ENCODE results near the gene BCL11B.

BCL11B gene

DNA sequence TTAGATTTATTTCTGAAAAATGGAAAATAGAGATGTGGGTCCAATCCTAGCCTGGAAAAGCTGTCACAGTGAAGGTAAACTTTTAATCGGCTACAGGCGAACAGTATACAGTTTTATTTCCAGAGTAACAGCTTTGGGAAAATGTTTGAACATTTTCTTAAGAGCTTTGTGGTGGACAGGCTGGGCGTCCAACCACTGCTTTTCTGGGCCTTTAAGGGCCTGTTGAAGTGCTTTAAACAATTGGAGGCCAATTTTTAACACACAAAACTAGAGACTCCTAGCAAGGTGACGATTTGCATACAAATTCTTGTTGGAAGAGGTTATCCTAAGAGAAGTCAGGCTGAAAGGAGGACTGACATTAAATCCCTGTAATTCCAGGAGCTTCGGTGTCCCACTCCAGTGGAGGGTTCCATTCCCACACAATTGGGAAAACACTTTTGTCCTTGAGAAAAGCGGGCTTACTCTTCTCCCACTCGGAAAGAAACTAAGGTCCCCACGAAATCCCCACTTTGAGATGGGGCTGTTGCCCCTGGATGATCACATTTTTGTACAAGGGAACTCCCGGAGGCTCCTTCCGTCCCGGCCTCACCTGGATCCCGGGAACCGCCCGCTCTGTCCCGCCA lies 26.9 kb downstream of the BCL11B start:
- TF ChIP-seq YY1 (IDR thresholded peaks at IDR 0.05; ENCODE audit: low read depth) (no peak), RAD21 (IDR thresholded peaks at IDR 0.05; ENCODE audit: low read depth) (no peak)

DNA sequence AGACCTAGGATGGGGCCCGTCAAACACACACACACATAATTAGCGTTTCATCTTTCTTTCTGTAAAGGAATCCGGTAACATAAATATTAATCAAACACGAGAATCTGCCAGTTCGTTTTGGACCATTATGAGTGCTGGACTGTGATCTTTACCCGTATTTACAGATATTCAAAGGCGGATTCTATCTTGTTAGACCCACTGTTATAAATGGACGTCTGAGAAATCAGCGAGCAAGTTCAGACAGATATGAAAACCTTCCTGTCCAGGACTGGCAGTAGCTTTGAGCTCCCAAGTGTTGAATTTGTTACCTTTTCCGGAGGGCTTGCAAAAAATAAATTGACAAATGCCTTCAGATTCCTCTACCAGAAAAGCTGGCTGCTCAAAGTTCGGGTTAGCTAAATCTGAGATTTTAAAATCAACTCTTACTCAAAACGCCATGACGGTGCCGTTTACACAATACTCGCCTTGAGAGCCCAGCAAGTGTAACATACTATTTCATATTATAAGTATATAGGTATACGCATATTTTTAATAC lies 27.6 kb downstream of the BCL11B start:
- TF ChIP-seq EP300 (IDR thresholded peaks at IDR 0.05; ENCODE audit: borderline replicate concordance) (no peak), TCF12 (IDR thresholded peaks at IDR 0.05; ENCODE audit: low read depth) (no peak), TEAD4 (IDR thresholded peaks at IDR 0.05) (no peak)
- TF ChIP-seq, protein P1, sequence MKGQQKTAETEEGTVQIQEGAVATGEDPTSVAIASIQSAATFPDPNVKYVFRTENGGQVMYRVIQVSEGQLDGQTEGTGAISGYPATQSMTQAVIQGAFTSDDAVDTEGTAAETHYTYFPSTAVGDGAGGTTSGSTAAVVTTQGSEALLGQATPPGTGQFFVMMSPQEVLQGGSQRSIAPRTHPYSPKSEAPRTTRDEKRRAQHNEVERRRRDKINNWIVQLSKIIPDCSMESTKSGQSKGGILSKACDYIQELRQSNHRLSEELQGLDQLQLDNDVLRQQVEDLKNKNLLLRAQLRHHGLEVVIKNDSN (IDR thresholded peaks at IDR 0.05), result no peak

DNA sequence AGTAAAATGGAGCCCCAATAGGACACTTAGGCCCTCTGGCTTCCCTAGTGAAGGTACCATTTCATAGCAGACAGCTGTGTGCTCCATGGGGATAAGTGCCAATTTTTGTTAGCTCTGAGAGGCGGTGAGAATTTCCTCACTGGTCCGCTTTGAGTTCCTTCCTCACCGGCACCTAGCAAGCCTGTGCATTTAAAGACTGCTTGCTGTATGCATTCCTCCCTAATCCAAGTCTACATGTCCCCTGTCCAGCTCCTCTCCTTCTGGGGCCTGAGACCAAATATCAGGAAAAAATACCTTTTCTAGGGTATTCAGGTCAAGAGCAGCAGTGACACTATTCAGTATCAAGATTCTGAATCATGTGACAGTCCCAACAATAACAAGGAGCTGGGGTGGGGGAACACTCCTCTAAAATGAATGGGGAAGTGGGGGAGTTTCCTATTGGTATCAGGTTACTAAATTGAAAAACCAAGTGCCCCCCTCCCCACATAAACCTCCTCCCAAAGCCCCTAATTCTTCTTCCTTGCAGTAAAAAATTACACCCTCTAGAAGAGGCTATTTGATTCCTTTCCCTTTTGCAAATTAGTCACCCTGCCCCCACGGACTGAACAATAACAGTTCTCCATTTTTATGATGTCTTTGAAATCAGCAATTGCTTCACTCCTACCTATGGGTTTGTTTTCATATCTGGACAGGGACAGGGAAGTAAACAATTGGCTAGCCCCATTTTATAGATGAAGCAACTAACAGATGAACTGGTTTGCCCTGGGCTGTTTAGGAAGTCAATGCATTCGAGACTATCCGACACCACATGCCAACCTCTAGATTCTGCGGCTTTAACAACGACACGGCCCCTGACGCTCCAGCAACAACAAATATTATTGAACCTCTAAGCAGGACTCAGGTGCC lies 28.9 kb downstream of the BCL11B start:
- TF ChIP-seq FOXM1 (IDR thresholded peaks at IDR 0.05; ENCODE audit: borderline replicate concordance, low read depth), result no peak

DNA sequence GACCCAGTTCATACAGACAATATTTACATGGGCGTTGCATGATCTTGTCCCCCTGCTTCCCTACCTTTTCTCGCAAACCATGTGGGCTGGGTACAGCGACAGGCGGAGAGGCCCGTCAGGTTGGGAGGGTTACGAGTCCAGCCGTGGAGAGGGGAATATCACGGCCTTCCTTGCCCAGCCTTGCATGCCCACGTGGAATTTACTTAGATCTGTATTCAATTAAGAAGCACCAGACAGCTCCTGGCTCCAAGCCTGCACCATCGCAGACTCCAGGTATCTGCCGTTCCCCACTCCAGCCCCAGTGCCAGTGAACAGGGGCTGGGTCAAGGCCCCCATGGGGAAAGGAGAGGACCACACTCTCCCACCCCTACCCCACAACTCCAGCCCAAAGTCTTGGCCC lies 29.8 kb downstream of the BCL11B start:
- TF ChIP-seq EP300 (IDR thresholded peaks at IDR 0.05; ENCODE audit: borderline replicate concordance), result no peak
- TF ChIP-seq CREB1 (IDR thresholded peaks at IDR 0.05; ENCODE audit: low read depth), result no peak
- TF ChIP-seq, protein P2, sequence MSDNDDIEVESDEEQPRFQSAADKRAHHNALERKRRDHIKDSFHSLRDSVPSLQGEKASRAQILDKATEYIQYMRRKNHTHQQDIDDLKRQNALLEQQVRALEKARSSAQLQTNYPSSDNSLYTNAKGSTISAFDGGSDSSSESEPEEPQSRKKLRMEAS (IDR thresholded peaks at IDR 0.05), result no peak
- no peak for TF ChIP-seq YY1 (IDR thresholded peaks at IDR 0.05; ENCODE audit: low read depth)
- TF ChIP-seq EGR1 (IDR thresholded peaks at IDR 0.05), result no peak
- no peak for TF ChIP-seq CEBPB (IDR thresholded peaks at IDR 0.05)
- no peak for TF ChIP-seq RAD21 (IDR thresholded peaks at IDR 0.05; ENCODE audit: low read depth)
- TF ChIP-seq TCF12 (IDR thresholded peaks at IDR 0.05; ENCODE audit: low read depth), result no peak
- no peak for TF ChIP-seq TAF1 (IDR thresholded peaks at IDR 0.05; ENCODE audit: low read depth)
- no peak for TF ChIP-seq TEAD4 (IDR thresholded peaks at IDR 0.05)
- TF ChIP-seq NFIC (IDR thresholded peaks at IDR 0.05), result no peak
- TF ChIP-seq, protein P3, sequence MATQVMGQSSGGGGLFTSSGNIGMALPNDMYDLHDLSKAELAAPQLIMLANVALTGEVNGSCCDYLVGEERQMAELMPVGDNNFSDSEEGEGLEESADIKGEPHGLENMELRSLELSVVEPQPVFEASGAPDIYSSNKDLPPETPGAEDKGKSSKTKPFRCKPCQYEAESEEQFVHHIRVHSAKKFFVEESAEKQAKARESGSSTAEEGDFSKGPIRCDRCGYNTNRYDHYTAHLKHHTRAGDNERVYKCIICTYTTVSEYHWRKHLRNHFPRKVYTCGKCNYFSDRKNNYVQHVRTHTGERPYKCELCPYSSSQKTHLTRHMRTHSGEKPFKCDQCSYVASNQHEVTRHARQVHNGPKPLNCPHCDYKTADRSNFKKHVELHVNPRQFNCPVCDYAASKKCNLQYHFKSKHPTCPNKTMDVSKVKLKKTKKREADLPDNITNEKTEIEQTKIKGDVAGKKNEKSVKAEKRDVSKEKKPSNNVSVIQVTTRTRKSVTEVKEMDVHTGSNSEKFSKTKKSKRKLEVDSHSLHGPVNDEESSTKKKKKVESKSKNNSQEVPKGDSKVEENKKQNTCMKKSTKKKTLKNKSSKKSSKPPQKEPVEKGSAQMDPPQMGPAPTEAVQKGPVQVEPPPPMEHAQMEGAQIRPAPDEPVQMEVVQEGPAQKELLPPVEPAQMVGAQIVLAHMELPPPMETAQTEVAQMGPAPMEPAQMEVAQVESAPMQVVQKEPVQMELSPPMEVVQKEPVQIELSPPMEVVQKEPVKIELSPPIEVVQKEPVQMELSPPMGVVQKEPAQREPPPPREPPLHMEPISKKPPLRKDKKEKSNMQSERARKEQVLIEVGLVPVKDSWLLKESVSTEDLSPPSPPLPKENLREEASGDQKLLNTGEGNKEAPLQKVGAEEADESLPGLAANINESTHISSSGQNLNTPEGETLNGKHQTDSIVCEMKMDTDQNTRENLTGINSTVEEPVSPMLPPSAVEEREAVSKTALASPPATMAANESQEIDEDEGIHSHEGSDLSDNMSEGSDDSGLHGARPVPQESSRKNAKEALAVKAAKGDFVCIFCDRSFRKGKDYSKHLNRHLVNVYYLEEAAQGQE (IDR thresholded peaks at IDR 0.05; ENCODE audit: low read depth), result no peak
- TF ChIP-seq, protein P1 (IDR thresholded peaks at IDR 0.05), result no peak
- TF ChIP-seq ZBTB7A (IDR thresholded peaks at IDR 0.05; ENCODE audit: low read depth), result no peak
- TF ChIP-seq FOXM1 (IDR thresholded peaks at IDR 0.05; ENCODE audit: borderline replicate concordance, low read depth), result no peak

DNA sequence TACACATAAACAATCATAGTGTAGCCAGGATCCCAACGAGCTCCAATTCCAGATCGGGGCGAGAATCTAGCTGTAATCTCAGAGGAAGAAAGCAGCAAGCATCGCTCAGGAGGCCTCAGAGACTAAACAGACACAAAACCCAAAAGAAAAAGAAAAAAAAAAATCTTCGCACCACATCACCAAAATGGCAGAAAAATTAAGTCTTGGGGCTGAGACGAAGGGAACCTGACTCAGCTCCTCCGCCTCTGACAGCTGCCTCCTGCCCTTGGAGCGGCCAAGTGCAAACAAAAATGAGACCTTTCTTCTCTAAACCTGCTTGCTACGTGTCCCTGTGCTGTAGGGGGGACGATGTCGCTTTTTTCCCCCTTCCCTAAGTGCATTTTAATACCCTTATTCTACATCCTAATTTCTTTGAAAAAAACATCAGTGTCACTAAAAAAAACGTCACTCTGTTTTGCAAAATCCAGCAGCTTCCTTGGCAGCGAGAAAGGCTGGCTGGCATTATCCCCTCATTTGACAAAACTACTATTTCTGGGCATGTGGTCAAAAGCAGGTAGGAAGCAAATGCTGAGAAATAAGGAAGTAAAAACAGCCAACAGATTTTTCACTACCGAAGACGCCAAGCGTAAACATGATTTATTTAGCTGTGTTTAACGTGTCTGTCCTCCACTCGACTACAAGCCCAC lies 30.5 kb downstream of the BCL11B start:
- TF ChIP-seq, protein P3 (IDR thresholded peaks at IDR 0.05; ENCODE audit: low read depth), result no peak

DNA sequence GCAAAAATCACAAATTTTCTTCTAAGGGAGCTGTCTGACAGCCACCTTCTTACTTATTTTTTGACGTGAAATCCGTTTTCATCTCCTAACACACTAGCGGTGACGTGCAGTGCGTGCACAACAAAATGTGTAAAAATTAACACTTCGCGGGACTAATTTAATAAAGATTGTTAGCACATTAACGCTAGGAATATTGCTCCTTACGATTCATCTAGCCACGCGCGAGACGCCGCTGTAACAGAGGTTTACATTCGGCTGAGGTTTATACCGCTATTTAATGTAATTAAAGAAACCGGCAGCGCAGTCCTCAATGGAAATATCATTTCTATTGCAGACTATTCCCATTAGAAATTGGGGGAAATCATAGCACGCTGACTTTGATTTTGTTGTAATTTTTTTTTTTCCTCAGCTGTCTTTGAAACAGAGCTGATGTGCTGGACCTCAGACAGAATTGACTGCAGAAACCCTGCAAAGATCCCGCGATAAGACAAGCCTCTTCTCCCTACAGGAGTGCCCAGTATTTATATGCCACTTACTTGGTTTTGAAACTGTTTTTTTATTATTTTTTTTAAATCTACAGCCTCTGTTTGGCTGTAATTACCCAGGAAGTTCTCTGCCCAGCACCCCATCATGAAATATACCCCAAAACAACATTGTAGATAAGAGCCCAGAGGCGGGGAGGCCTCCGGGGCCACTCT lies 31.2 kb downstream of the BCL11B start:
- TF ChIP-seq, protein P3 (IDR thresholded peaks at IDR 0.05; ENCODE audit: low read depth), result no peak

All from Ishikawa (cell line).